Liver (tissue), 9 donors: Measurements from ENCODE around the gene SAT1. TPM values are rescaled to one million over a fixed set of nuclear protein-coding genes. Genes with fewer than 3 reads are reported as not detected.

ENCODE experiments used
- DNase-seq: peaks from one replicate; pipeline ENCODE4 v3.0.0-alpha.2; 2017; ENCODE audit warnings: low spot score
- H3K27ac ChIP-seq, 2 donors: one replicate each; pipeline ENCODE4 v1.7.0; 2013; ENCODE audit warnings: inconsistent platforms in 2 of 2, low read length in 2 of 2, control low read depth in 1 of 2, low read depth in 1 of 2, mild to moderate bottlenecking in 1 of 2
- H3K27me3 ChIP-seq, 4 donors: one replicate each; pipeline versions ENCODE4 v1.6.1 to v1.7.0; 2013; ENCODE audit warnings: low read length in 3 of 4, inconsistent platforms in 1 of 4, mild to moderate bottlenecking in 1 of 4, moderate library complexity in 1 of 4; ENCODE audit not compliant: control insufficient read depth in 4 of 4, insufficient read depth in 4 of 4
- H3K36me3 ChIP-seq, 4 donors: one replicate each; pipeline versions ENCODE4 v1.6.1 to v1.7.0; 2013; ENCODE audit warnings: low read length in 3 of 4, mild to moderate bottlenecking in 3 of 4, low read depth in 1 of 4, moderate library complexity in 1 of 4; ENCODE audit not compliant: control insufficient read depth in 4 of 4, insufficient read depth in 3 of 4
- H3K4me1 ChIP-seq, 4 donors: one replicate each; pipeline versions ENCODE4 v1.6.1 to v1.7.0; 2013; ENCODE audit warnings: low read length in 3 of 4, mild to moderate bottlenecking in 3 of 4, moderate library complexity in 1 of 4; ENCODE audit not compliant: control insufficient read depth in 4 of 4, insufficient read depth in 4 of 4
- H3K4me3 ChIP-seq, 3 donors: one replicate each; pipeline versions ENCODE4 v1.6.1 to v1.7.0; 2013; ENCODE audit warnings: low read length in 3 of 3, control low read depth in 1 of 3, low read depth in 1 of 3, mild to moderate bottlenecking in 1 of 3
- H3K9ac ChIP-seq, 2 donors: one replicate each; pipeline ENCODE4 v1.7.0; 2013; ENCODE audit warnings: low read length in 2 of 2, mild to moderate bottlenecking in 2 of 2, moderate library complexity in 2 of 2, control low read depth in 1 of 2, low read depth in 1 of 2
- H3K9me3 ChIP-seq, 4 donors: one replicate each; pipeline versions ENCODE4 v1.6.1 to v1.7.0; 2013; ENCODE audit warnings: low read length in 3 of 4; ENCODE audit not compliant: control insufficient read depth in 4 of 4
- CTCF ChIP-seq: fragments of 150-350 bp; IDR thresholded peaks from 2 replicates; pipeline ENCODE4 v1.5.1; 2017; ENCODE audit warnings: improper control_type of control experiment, low read depth, low read length; ENCODE audit not compliant: missing input control
- EGR1 ChIP-seq, 2 donors: IDR thresholded peaks; 2 replicates each; pipeline ENCODE4 v1.6.1; 2016 to 2018; ENCODE audit warnings: antibody characterized with exemption in 2 of 2, low read depth in 2 of 2
- FOXA1 ChIP-seq: IDR thresholded peaks from 2 replicates; pipeline ENCODE4 v1.6.1; 2016; ENCODE audit warnings: antibody characterized with exemption
- FOXA2 ChIP-seq: IDR thresholded peaks from 2 replicates; pipeline ENCODE4 v1.6.1; 2016; ENCODE audit warnings: antibody characterized with exemption
- GABPA ChIP-seq, 2 donors: IDR thresholded peaks in 1 of 2; conservative IDR thresholded peaks in 1 of 2; 2 replicates each; pipeline ENCODE4 v1.6.1; 2016; ENCODE audit warnings: antibody characterized with exemption in 2 of 2, mild to moderate bottlenecking in 1 of 2, moderate library complexity in 1 of 2
- HNF4A ChIP-seq, 2 donors: conservative IDR thresholded peaks; 2 replicates each; pipeline ENCODE4 v1.6.1; 2016; ENCODE audit warnings: antibody characterized with exemption in 2 of 2, mild to moderate bottlenecking in 2 of 2
- HNF4G ChIP-seq: IDR thresholded peaks from 2 replicates; pipeline ENCODE4 v1.6.1; 2016; ENCODE audit warnings: antibody characterized with exemption
- JUND ChIP-seq, 2 donors: IDR thresholded peaks; 2 replicates each; pipeline ENCODE4 v1.6.1; 2016; ENCODE audit warnings: antibody characterized with exemption in 2 of 2
- MAX ChIP-seq: IDR thresholded peaks from 2 replicates; pipeline ENCODE4 v1.6.1; 2016; ENCODE audit warnings: antibody characterized with exemption
- NR2F2 ChIP-seq: IDR thresholded peaks from 2 replicates; pipeline ENCODE4 v1.6.1; 2016; ENCODE audit warnings: antibody characterized with exemption
- RAD21 ChIP-seq, 2 donors: IDR thresholded peaks; 2 replicates each; pipeline ENCODE4 v1.6.1; 2016; ENCODE audit warnings: antibody characterized with exemption in 2 of 2, mild to moderate bottlenecking in 2 of 2
- RXRA ChIP-seq, 2 donors: IDR thresholded peaks; 2 replicates each; pipeline ENCODE4 v1.6.1; 2017 to 2018; ENCODE audit warnings: antibody characterized with exemption in 2 of 2, mild to moderate bottlenecking in 1 of 2
- SP1 ChIP-seq: IDR thresholded peaks from 2 replicates; pipeline ENCODE4 v1.6.1; 2018; ENCODE audit warnings: antibody characterized with exemption, mild to moderate bottlenecking
- TAF1 ChIP-seq: conservative IDR thresholded peaks from 2 replicates; pipeline ENCODE4 v1.6.1; 2016; ENCODE audit warnings: antibody characterized with exemption, mild to moderate bottlenecking
- YY1 ChIP-seq: IDR thresholded peaks from 2 replicates; pipeline ENCODE4 v1.6.1; 2016; ENCODE audit warnings: antibody characterized with exemption, mild to moderate bottlenecking
- ZBTB33 ChIP-seq: IDR thresholded peaks from 2 replicates; pipeline ENCODE4 v1.6.1; 2016; ENCODE audit warnings: antibody characterized with exemption
- WGBS: extraction: QIAGEN DNeasy Blood & Tissue Kit; methylation state at CpG from one replicate; pipeline ENCODE4 v1.1.7; 2013; 5-methylcytosine and 5-hydroxymethylcytosine counted together
- polyA plus RNA-seq, 2 donors: library from polyadenylated mRNA; stranded (reverse) in 1 of 2; unstranded in 1 of 2; fragments of 200-250 nt in 1 of 2; fragments of >200 nt in 1 of 2; fragmentation: Nextera tagmentation in 1 of 2; extraction: Ambion mirVana in 1 of 2; gene quantifications; one replicate each; pipeline versions ENCODE4 v1.2.1 to v1.2.3, GENCODE V29; 2013 to 2015
- total RNA-seq, 2 donors: library from RNA; depleted of rRNA; stranded (reverse); fragments of >200 nt; gene quantifications; one replicate each; pipeline ENCODE4 v1.2.3, GENCODE V29; 2014
- TF ChIP-seq, protein P1 (sequence below): IDR thresholded peaks from 2 replicates; pipeline ENCODE4 v1.6.1; 2016; ENCODE audit warnings: antibody characterized with exemption
- TF ChIP-seq, protein P2 (sequence below): IDR thresholded peaks from 2 replicates; pipeline ENCODE4 v1.6.1; 2016; ENCODE audit warnings: antibody characterized with exemption, mild to moderate bottlenecking
- donor health status: healthy.
- donor health status: healthy.
- donor health status: healthy.
- donor health status: healthy.
- donor health status: healthy.

The SAT1 gene
- total and polyA plus RNA-seq, 4 donors, result 105 to 780 (median 296) TPM

GRCh38 chrX:23789386-23790154 is 6.6 kb downstream of the SAT1 start:
- Histone ChIP-seq H3K9ac (no peak overlapping the region), H3K36me3 (peaks cover 2 to 9% (median 4%) of the 10 kb centered on the region in 4 donors), H3K27ac (no peak overlapping the region), H3K4me1 (peaks cover 0 to 6% (median 3%) of the 10 kb centered on the region in 4 donors), H3K27me3 (no peaks in the 10 kb centered on the region), H3K4me3 (no peak overlapping the region), H3K9me3 (no peaks in the 10 kb centered on the region)
- TF ChIP-seq SP1, result no peak
- no peak for TF ChIP-seq GABPA (IDR thresholded peaks at IDR 0.05 in 1 of 2, conservative IDR thresholded peaks at IDR 0.05 in 1 of 2)
- no peak for DNase-seq
- 90% methylated on average over 8 of the region's 8 CpGs for WGBS

GRCh38 chrX:23790155-23790497 is 7.2 kb downstream of the SAT1 start:
- WGBS, result 86% methylated on average over 11 of the region's 11 CpGs
- no peak for DNase-seq
- H3K9ac ChIP-seq, result no peak overlapping the region
- TF ChIP-seq CTCF (no peak), FOXA1 (no peak), RXRA (IDR thresholded peaks at IDR 0.05) (no peak), YY1 (no peak), EGR1 (IDR thresholded peaks at IDR 0.05; ENCODE audit: low read depth in 2 of 2) (no peak), HNF4G (no peak), RAD21 (IDR thresholded peaks at IDR 0.05) (no peak), JUND (IDR thresholded peaks at IDR 0.05) (no peak), HNF4A (conservative IDR thresholded peaks at IDR 0.05) (no peak), GABPA (IDR thresholded peaks at IDR 0.05 in 1 of 2, conservative IDR thresholded peaks at IDR 0.05 in 1 of 2) (no peak), TAF1 (no peak), ZBTB33 (no peak), MAX (no peak), NR2F2 (no peak), FOXA2 (no peak), SP1 (no peak)
- TF ChIP-seq, protein P1, sequence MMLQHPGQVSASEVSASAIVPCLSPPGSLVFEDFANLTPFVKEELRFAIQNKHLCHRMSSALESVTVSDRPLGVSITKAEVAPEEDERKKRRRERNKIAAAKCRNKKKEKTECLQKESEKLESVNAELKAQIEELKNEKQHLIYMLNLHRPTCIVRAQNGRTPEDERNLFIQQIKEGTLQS, result no peak
- TF ChIP-seq, protein P2, sequence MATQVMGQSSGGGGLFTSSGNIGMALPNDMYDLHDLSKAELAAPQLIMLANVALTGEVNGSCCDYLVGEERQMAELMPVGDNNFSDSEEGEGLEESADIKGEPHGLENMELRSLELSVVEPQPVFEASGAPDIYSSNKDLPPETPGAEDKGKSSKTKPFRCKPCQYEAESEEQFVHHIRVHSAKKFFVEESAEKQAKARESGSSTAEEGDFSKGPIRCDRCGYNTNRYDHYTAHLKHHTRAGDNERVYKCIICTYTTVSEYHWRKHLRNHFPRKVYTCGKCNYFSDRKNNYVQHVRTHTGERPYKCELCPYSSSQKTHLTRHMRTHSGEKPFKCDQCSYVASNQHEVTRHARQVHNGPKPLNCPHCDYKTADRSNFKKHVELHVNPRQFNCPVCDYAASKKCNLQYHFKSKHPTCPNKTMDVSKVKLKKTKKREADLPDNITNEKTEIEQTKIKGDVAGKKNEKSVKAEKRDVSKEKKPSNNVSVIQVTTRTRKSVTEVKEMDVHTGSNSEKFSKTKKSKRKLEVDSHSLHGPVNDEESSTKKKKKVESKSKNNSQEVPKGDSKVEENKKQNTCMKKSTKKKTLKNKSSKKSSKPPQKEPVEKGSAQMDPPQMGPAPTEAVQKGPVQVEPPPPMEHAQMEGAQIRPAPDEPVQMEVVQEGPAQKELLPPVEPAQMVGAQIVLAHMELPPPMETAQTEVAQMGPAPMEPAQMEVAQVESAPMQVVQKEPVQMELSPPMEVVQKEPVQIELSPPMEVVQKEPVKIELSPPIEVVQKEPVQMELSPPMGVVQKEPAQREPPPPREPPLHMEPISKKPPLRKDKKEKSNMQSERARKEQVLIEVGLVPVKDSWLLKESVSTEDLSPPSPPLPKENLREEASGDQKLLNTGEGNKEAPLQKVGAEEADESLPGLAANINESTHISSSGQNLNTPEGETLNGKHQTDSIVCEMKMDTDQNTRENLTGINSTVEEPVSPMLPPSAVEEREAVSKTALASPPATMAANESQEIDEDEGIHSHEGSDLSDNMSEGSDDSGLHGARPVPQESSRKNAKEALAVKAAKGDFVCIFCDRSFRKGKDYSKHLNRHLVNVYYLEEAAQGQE, result no peak
- H3K27me3 ChIP-seq, result no peaks in the 10 kb centered on the region
- H3K9me3 ChIP-seq, result no peaks in the 10 kb centered on the region
- H3K4me1 ChIP-seq, result peaks cover 0 to 6% (median 3%) of the 10 kb centered on the region in 4 donors
- no peak overlapping the region for H3K27ac ChIP-seq
- H3K36me3 ChIP-seq, result peaks cover 2 to 8% (median 4%) of the 10 kb centered on the region in 4 donors
- no peak overlapping the region for H3K4me3 ChIP-seq
